Sigmoid colon (tissue), 7 donors: ENCODE results near the gene FSTL3. TPM values are rescaled to one million over a fixed set of nuclear protein-coding genes. Genes with fewer than 3 reads are reported as not detected.

Experiments used
- DNase-seq: peaks from one replicate; pipeline ENCODE4 v3.0.0-alpha.2; 2019
- H3K27ac ChIP-seq, 4 donors: fragments of 200-600 bp; sonication (generic); one replicate each; pipeline ENCODE4 v1.5.1; 2016 to 2019; ENCODE audit warnings: mild to moderate bottlenecking in 1 of 4
- H3K27me3 ChIP-seq, 3 donors: fragments of 200-600 bp; sonication (generic); one replicate each; pipeline ENCODE4 v1.5.1; 2019; ENCODE audit warnings: mild to moderate bottlenecking in 1 of 3
- H3K36me3 ChIP-seq, 4 donors: fragments of 200-600 bp; sonication (generic); one replicate each; pipeline ENCODE4 v1.5.1; 2016 to 2019
- H3K4me1 ChIP-seq, 4 donors: fragments of 200-600 bp; sonication (generic); one replicate each; pipeline ENCODE4 v1.5.1; 2017 to 2019
- H3K4me3 ChIP-seq, 4 donors: fragments of 200-600 bp; sonication (generic); one replicate each; pipeline ENCODE4 v1.5.1; 2017 to 2019; ENCODE audit warnings: mild to moderate bottlenecking in 2 of 4, moderate library complexity in 1 of 4
- H3K9me3 ChIP-seq, 4 donors: fragments of 200-600 bp in 3 of 4; sonication (generic) in 3 of 4; one replicate each; pipeline versions ENCODE4 v1.5.1 to v1.6.1; 2013 to 2019
- EP300 ChIP-seq, 4 donors: sonication (generic); formaldehyde crosslinking; IDR thresholded peaks; one replicate each; pipeline ENCODE4 v1.6.1; 2017; ENCODE audit warnings: antibody characterized with exemption in 4 of 4
- POLR2A ChIP-seq, 2 donors: fragments of 450-650 bp; IDR thresholded peaks; one replicate each; pipeline ENCODE4 v1.6.1; 2016; ENCODE audit warnings: antibody characterized with exemption in 2 of 2, mild to moderate bottlenecking in 2 of 2, moderate library complexity in 2 of 2
- POLR2AphosphoS5 ChIP-seq, 4 donors: sonication (generic); formaldehyde crosslinking; IDR thresholded peaks; one replicate each; pipeline ENCODE4 v1.6.1; 2017; ENCODE audit warnings: antibody characterized with exemption in 4 of 4
- WGBS, 2 donors: extraction: QIAGEN DNeasy Blood & Tissue Kit; methylation state at CpG; one replicate each; pipeline ENCODE4 v1.1.7; 2013; 5-methylcytosine and 5-hydroxymethylcytosine counted together
- intact Hi-C: fragments of 100-400 bp; cut with DNase I; formaldehyde crosslinking; loops from one replicate; pipeline ENCODE4 v1.15.1; 2023
- polyA plus RNA-seq, 3 donors: library from polyadenylated mRNA; stranded (reverse); fragments of 200-250 nt; gene quantifications; one replicate each; pipeline ENCODE4 v1.2.3, GENCODE V29; 2013
- total RNA-seq, 4 donors: library from RNA; depleted of rRNA; stranded (reverse); fragments of >200 nt; gene quantifications; one replicate each; pipeline ENCODE4 v1.1.0, GENCODE V29; 2016
- TF ChIP-seq, protein P1 (sequence below), 4 experiments: fragments of 450-650 bp in 3 of 4; fragments of 200-600 bp in 1 of 4; IDR thresholded peaks; one replicate each; pipeline ENCODE4 v1.5.1; 2016 to 2019; ENCODE audit warnings: antibody characterized with exemption in 4 of 4, mild to moderate bottlenecking in 3 of 4, moderate library complexity in 2 of 4
- donor health status: healthy with polysubstance abuse.
- donor health status: Bipolar disorder and iron deficiency.
- donor health status: healthy.

FSTL3 gene
- total and polyA plus RNA-seq, 7 donors, result 1.6 to 118 (median 35.7) TPM

DNA sequence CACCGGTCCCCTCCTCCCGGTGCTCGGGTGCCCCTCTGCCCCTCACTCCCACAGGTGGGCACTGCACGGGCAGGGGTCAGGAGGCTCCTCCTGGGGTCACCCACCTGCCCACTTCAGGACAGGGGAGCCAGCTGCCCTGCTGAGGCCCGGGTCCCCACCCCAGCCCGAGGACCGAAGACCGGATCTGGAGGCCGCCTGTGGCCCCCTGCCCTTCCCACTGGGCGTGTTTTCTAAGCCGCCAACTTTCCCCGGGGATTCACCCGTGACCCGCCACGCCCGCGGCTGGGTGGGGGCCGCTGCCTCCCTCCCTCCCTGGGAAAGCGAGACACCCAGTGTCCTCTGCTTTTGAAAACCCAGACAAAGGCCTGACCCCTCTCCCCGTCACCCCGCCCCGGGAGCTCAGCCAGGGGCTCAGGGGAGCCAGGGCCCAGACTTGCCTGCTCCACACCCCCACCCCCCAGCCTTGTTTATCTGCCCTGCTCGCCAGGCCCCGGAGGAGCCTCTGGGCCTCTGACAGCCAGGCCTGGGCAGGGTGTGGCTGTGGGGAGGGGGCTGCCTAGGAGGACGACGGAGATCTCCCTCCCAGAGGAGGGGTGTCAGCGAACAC, 33.9 kb downstream of the FSTL3 start:
- Histone ChIP-seq H3K27ac (peak overlapping the region; percentile 80 to 82 (median 82)), H3K9me3 (no peaks in the 10 kb centered on the region), H3K4me3 (peak overlapping the region; percentile 68 to 95 (median 84)), H3K4me1 (peaks cover 0 to 29% (median 21%) of the 10 kb centered on the region in 4 donors), H3K36me3 (no peaks in the 10 kb centered on the region), H3K27me3 (no peaks in the 10 kb centered on the region)
- TF ChIP-seq POLR2AphosphoS5 (IDR thresholded peaks at IDR 0.05), result peak; percentile 20 to 41 (median 26)
- TF ChIP-seq POLR2A (IDR thresholded peaks at IDR 0.05), result no peak
- 12 to 36% methylated on average over 27 of the region's 27 CpGs for WGBS, 2 donors
- DNase-seq, result peak; percentile 82
- intact Hi-C loops, result loop anchor here (2.0 kb wide), 3 partner anchors 23 to 47 kb away; partner anchors contain the start of gene RNF126

DNA sequence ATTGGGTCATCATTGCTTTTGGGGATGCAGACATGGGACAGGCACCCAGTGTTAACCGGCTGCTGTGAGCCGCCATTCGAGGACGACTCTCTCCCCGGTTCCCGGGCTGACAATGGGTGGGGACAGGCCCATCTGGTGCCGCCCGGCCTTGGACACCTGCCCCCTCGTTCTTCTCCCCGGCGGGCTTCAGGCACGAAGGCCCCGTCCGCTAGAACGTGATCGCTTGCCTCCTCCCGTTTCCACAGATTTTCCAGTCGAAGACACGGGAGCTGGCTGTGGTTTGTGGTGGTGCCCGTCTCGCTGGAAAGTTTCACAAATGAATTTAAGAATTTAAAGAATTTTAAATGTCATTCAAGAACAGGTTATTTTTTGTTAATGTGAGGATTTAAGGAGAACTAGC, 34.6 kb downstream of the FSTL3 start:
- peak overlapping the region in 3 of 4 donors; percentile 68 to 95 (median 87) for H3K4me3 ChIP-seq
- 68 to 76% methylated on average over 21 of the region's 21 CpGs for WGBS, 2 donors

DNA sequence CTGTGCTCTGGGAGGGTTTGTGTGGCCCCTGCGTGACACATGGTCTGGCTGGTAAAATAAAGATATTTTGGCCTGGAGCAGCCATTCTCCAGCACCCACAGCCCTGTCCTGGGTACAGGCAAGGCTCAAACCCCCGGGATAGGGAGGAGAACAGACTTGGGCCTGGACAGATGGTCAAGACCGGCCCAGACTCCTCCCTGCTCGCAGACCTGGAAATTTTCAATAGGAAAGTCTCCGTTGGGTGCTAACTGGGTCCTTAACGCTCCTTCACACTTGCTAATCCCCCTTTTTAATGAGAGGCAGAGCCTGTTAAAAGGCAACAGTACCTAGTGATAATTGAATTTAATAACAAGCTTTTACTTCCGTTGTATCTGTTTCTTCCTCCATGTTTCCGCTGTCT, 35.1 kb downstream of the FSTL3 start:
- Histone ChIP-seq H3K4me3 (no peak overlapping the region), H3K9me3 (peaks cover 0 to 4% (median under 1%) of the 10 kb centered on the region in 4 donors), H3K4me1 (peaks cover 0 to 29% (median 21%) of the 10 kb centered on the region in 4 donors), H3K27ac (peak overlapping the region; percentile 80 to 82 (median 82)), H3K27me3 (peaks cover 0 to 3% (median 0%) of the 10 kb centered on the region in 3 donors), H3K36me3 (no peaks in the 10 kb centered on the region)
- no peak for DNase-seq
- TF ChIP-seq POLR2AphosphoS5 (IDR thresholded peaks at IDR 0.05), result no peak
- TF ChIP-seq EP300 (IDR thresholded peaks at IDR 0.05), result no peak
- TF ChIP-seq POLR2A (IDR thresholded peaks at IDR 0.05), result no peak
- TF ChIP-seq, protein P1, sequence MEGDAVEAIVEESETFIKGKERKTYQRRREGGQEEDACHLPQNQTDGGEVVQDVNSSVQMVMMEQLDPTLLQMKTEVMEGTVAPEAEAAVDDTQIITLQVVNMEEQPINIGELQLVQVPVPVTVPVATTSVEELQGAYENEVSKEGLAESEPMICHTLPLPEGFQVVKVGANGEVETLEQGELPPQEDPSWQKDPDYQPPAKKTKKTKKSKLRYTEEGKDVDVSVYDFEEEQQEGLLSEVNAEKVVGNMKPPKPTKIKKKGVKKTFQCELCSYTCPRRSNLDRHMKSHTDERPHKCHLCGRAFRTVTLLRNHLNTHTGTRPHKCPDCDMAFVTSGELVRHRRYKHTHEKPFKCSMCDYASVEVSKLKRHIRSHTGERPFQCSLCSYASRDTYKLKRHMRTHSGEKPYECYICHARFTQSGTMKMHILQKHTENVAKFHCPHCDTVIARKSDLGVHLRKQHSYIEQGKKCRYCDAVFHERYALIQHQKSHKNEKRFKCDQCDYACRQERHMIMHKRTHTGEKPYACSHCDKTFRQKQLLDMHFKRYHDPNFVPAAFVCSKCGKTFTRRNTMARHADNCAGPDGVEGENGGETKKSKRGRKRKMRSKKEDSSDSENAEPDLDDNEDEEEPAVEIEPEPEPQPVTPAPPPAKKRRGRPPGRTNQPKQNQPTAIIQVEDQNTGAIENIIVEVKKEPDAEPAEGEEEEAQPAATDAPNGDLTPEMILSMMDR (IDR thresholded peaks at IDR 0.05), result no peak
- WGBS, 2 donors, result 79 to 85% methylated on average over 8 of the region's 8 CpGs
- intact Hi-C loops, result loop anchor here (2.0 kb wide), 1 partner anchor 22 kb away; no protein-coding TSS in a partner anchor

More for the DNA sequence above, 34.6 kb downstream of the FSTL3 start:
- TF ChIP-seq POLR2AphosphoS5 (IDR thresholded peaks at IDR 0.05) (peak in 1 of 4 donors; percentile 6), EP300 (IDR thresholded peaks at IDR 0.05) (no peak)
- intact Hi-C loops, result loop anchor here (2.0 kb wide), 1 partner anchor 22 kb away; no protein-coding TSS in a partner anchor
- DNase-seq, result no peak
- Histone ChIP-seq H3K27me3 (peaks cover 0 to 3% (median 0%) of the 10 kb centered on the region in 3 donors), H3K27ac (peak overlapping the region; percentile 80 to 82 (median 82)), H3K9me3 (peaks cover 0 to 4% (median under 1%) of the 10 kb centered on the region in 4 donors), H3K4me1 (peaks cover 0 to 29% (median 21%) of the 10 kb centered on the region in 4 donors), H3K36me3 (no peaks in the 10 kb centered on the region)

DNA sequence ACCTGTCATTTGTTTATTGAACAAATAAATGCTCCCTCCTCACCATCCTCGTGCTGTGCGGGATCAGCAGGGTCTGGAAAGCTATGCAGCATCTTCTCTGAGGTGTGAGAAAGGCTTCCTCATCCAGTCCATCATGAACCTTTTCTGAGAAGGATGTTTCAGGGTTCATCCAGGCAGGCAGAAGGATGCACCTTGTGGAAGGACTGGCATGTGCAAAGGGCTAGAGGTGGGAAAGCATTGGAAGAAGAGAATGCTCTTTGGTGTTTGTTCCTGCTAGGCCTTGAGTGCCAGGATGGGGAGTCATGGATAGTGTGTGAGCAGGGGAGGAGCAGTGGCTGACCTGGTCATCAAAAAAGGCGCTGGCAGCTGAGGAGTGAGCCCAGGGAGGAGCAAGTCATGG, 39.2 kb downstream of the FSTL3 start:
- Histone ChIP-seq H3K27me3 (peaks cover 4 to 31% (median 6%) of the 10 kb centered on the region in 3 donors), H3K36me3 (no peaks in the 10 kb centered on the region), H3K9me3 (peaks cover 0 to 4% (median under 1%) of the 10 kb centered on the region in 4 donors), H3K4me3 (no peak overlapping the region), H3K27ac (no peak overlapping the region), H3K4me1 (peaks cover 0 to 28% (median 24%) of the 10 kb centered on the region in 4 donors)
- intact Hi-C loops, result no loop called here
- TF ChIP-seq, protein P1 (IDR thresholded peaks at IDR 0.05), result no peak
- TF ChIP-seq EP300 (IDR thresholded peaks at IDR 0.05), result no peak
- no peak for TF ChIP-seq POLR2A (IDR thresholded peaks at IDR 0.05)
- no peak for TF ChIP-seq POLR2AphosphoS5 (IDR thresholded peaks at IDR 0.05)
- no peak for DNase-seq
- 87 to 90% methylated on average over 3 of the region's 3 CpGs for WGBS, 2 donors

DNA sequence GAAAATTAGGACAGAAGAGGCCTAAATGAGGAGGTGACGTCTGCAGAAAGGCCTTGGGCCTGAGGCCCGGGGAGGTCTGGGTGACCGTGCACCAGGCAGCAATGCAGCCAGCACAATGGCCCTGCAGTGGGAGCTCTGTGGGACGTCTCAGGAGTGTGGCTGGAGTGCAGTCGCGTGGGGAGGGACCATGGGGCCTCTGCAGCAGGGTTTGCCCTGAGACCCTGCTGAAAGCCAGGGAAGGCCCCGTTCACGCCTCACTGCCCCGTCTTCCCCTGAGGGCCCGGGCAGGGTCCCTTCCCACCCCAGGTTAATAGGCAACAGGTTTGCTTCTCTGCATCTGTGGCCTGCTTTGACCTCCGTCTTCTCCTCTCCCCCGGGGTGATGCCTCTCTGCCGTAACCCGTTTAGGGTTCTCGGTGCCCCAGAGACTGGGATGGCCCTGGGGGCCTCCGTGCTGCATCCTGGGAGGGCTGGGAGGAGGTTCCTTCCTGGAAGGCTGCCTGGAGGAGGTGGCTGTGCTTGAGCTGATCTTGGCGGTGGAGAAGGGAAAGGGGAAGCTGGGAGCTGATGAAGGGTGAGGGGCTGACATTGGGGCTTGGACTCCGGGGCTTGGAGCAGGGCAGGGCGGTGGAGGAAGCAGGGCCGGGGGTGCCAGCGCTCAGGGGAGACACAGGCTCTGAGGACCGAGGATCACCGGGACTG, 42.2 kb downstream of the FSTL3 start:
- Histone ChIP-seq H3K4me3 (no peak overlapping the region), H3K27ac (peak overlapping the region; percentile 52 to 75 (median 61)), H3K4me1 (peaks cover 0 to 28% (median 18%) of the 10 kb centered on the region in 4 donors), H3K36me3 (no peaks in the 10 kb centered on the region), H3K9me3 (peaks cover 0 to 4% (median under 1%) of the 10 kb centered on the region in 4 donors), H3K27me3 (peaks cover 4 to 31% (median 6%) of the 10 kb centered on the region in 3 donors)
- 54 to 61% methylated on average over 23 of the region's 23 CpGs for WGBS, 2 donors
- DNase-seq, result no peak
- intact Hi-C loops, result no loop called here
- no peak for TF ChIP-seq POLR2AphosphoS5 (IDR thresholded peaks at IDR 0.05)
- no peak for TF ChIP-seq POLR2A (IDR thresholded peaks at IDR 0.05)
- TF ChIP-seq, protein P1 (IDR thresholded peaks at IDR 0.05), result no peak
- TF ChIP-seq EP300 (IDR thresholded peaks at IDR 0.05), result no peak
